SK-N-SH treated with all-trans-retinoic acid at 6 μM for 48 hours (cell line): ENCODE measurements around the gene HCN2.

ENCODE experiments used
- ATAC-seq: fragments of 200-7000 bp; cut with Tn5 transposase; 3 replicates; pipeline ENCODE4 v1.9.1; 2020; ENCODE audit warnings: mild to moderate bottlenecking, moderate library complexity
- BACH2 ChIP-seq: fragments of 250-450 bp; sonication (Bioruptor Pico); IDR thresholded peaks from 2 replicates; pipeline ENCODE4 v1.9.0; 2021; ENCODE audit warnings: mild to moderate bottlenecking, borderline replicate concordance
- CSDC2 ChIP-seq: fragments of 250-450 bp; sonication (Bioruptor Pico); IDR thresholded peaks from 2 replicates; pipeline ENCODE4 v1.5.0; 2020; ENCODE audit warnings: mild to moderate bottlenecking, moderate library complexity
- CSRNP3 ChIP-seq: fragments of 250-450 bp; sonication (Bioruptor Pico); IDR thresholded peaks from 2 replicates; pipeline ENCODE4 v1.5.1; 2021; ENCODE audit warnings: mild to moderate bottlenecking, moderate library complexity
- ESRRG ChIP-seq: fragments of 250-450 bp; sonication (Bioruptor Pico); IDR thresholded peaks from 2 replicates; pipeline ENCODE4 v1.6.1; 2021; ENCODE audit warnings: mild to moderate bottlenecking
- GLIS3 ChIP-seq: fragments of 250-450 bp; sonication (Bioruptor Pico); IDR thresholded peaks from 2 replicates; pipeline ENCODE4 v1.5.0; 2020; ENCODE audit warnings: mild to moderate bottlenecking, moderate library complexity
- ISL1 ChIP-seq: fragments of 250-450 bp; sonication (Bioruptor Pico); IDR thresholded peaks from 2 replicates; pipeline ENCODE4 v2.1.2; 2022; ENCODE audit warnings: mild to moderate bottlenecking, moderate library complexity
- PATZ1 ChIP-seq: fragments of 250-450 bp; sonication (Bioruptor Pico); IDR thresholded peaks from 2 replicates; pipeline ENCODE4 v1.8.0; 2020; ENCODE audit warnings: mild to moderate bottlenecking, moderate library complexity, borderline replicate concordance
- PPARA ChIP-seq: fragments of 250-450 bp; sonication (Bioruptor Pico); IDR thresholded peaks from 2 replicates; pipeline ENCODE4 v1.5.0; 2020; ENCODE audit warnings: mild to moderate bottlenecking, borderline replicate concordance
- RARB ChIP-seq: fragments of 250-450 bp; sonication (Bioruptor Pico); IDR thresholded peaks from 2 replicates; pipeline ENCODE4 v1.8.0; 2021; ENCODE audit warnings: mild to moderate bottlenecking, moderate library complexity
- TCF4 ChIP-seq: fragments of 250-450 bp; sonication (Bioruptor Pico); IDR thresholded peaks from 2 replicates; pipeline ENCODE4 v1.8.0; 2021; ENCODE audit warnings: mild to moderate bottlenecking, moderate library complexity, borderline replicate concordance
- TOX ChIP-seq: fragments of 250-450 bp; sonication (Bioruptor Pico); IDR thresholded peaks from 2 replicates; pipeline ENCODE4 v1.8.0; 2021; ENCODE audit warnings: mild to moderate bottlenecking, moderate library complexity, borderline replicate concordance
- TSHZ2 ChIP-seq: fragments of 250-450 bp; sonication (Bioruptor Pico); IDR thresholded peaks from 2 replicates; pipeline ENCODE4 v1.5.0; 2020; ENCODE audit warnings: mild to moderate bottlenecking, moderate library complexity
- ZC3H10 ChIP-seq: fragments of 250-450 bp; sonication (Bioruptor Pico); IDR thresholded peaks from 2 replicates; pipeline ENCODE4 v1.5.1; 2021; ENCODE audit warnings: mild to moderate bottlenecking, moderate library complexity
- ZFP3 ChIP-seq: fragments of 250-450 bp; sonication (Bioruptor Pico); IDR thresholded peaks from 2 replicates; pipeline ENCODE4 v1.5.0; 2020; ENCODE audit warnings: mild to moderate bottlenecking, moderate library complexity
- ZFP30 ChIP-seq: fragments of 450-650 bp; formaldehyde crosslinking; IDR thresholded peaks from 2 replicates; pipeline ENCODE4 v1.5.0; 2022; ENCODE audit warnings: mild to moderate bottlenecking, moderate library complexity
- ZNF565 ChIP-seq: fragments of 450-650 bp; formaldehyde crosslinking; conservative IDR thresholded peaks from 2 replicates; pipeline ENCODE4 v1.5.0; 2020; ENCODE audit warnings: low read depth, mild to moderate bottlenecking, moderate library complexity
- ZNF70 ChIP-seq: fragments of 450-650 bp; formaldehyde crosslinking; IDR thresholded peaks from 2 replicates; pipeline ENCODE4 v1.5.0; 2020; ENCODE audit warnings: mild to moderate bottlenecking, moderate library complexity
- ZNF8 ChIP-seq: fragments of 450-650 bp; formaldehyde crosslinking; IDR thresholded peaks from 2 replicates; pipeline ENCODE4 v1.5.0; 2020; ENCODE audit warnings: mild to moderate bottlenecking, moderate library complexity
- TF ChIP-seq, protein P1 (sequence below): fragments of 250-450 bp; sonication (Bioruptor Pico); IDR thresholded peaks from 2 replicates; pipeline ENCODE4 v1.5.1; 2020; ENCODE audit warnings: low read depth, mild to moderate bottlenecking, moderate library complexity
- TF ChIP-seq, protein P2 (sequence below): fragments of 250-450 bp; sonication (Bioruptor Pico); IDR thresholded peaks from 2 replicates; pipeline ENCODE4 v1.8.0; 2021; ENCODE audit warnings: low read depth, mild to moderate bottlenecking, moderate library complexity, borderline replicate concordance

The HCN2 gene

DNA sequence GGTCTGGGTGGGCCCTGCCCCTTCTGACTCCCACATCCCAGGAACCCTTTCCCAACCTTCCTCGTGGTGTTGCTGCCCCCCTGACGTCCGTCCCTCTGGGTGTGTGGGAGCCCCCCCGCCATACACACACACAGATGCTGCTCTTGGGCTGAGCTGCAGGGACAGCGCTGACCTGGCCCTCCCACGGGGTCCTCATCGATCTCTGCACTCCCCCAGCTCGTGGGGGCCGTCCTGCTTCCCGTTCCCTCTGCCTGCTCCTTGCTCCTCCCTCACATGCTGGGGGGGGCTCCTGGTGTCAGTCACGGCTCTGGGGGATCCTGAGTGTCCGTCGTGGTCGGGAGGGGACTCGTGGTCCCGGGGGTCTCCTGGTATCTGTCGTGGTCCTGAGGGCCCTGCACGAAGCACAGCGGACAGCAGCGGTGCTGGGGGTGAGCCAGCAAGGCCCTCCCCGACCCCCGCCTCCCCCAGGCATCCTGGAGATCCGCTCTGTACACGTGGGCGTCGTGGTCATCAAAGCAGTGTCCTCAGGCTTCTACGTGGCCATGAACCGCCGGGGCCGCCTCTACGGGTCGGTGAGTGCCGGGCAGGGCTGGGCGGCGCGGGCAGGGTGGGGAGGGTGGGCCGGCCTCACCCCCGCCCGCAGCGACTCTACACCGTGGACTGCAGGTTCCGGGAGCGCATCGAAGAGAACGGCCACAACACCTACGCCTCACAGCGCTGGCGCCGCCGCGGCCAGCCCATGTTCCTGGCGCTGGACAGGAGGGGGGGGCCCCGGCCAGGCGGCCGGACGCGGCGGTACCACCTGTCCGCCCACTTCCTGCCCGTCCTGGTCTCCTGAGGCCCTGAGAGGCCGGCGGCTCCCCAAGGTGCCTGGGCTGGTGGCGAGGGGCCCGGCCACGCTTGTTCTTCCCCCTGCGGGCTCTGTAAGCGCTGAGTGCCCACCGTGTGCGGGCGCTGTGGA, 53.4 kb downstream of the HCN2 start:
- no peak for ATAC-seq
- TF ChIP-seq TSHZ2 = no peak
- no peak for TF ChIP-seq ZC3H10 (CRISPR knock-in tag)
- no peak for TF ChIP-seq CSRNP3 (CRISPR knock-in tag)
- TF ChIP-seq ZNF8 (CRISPR knock-in tag) = no peak
- TF ChIP-seq, protein P1, sequence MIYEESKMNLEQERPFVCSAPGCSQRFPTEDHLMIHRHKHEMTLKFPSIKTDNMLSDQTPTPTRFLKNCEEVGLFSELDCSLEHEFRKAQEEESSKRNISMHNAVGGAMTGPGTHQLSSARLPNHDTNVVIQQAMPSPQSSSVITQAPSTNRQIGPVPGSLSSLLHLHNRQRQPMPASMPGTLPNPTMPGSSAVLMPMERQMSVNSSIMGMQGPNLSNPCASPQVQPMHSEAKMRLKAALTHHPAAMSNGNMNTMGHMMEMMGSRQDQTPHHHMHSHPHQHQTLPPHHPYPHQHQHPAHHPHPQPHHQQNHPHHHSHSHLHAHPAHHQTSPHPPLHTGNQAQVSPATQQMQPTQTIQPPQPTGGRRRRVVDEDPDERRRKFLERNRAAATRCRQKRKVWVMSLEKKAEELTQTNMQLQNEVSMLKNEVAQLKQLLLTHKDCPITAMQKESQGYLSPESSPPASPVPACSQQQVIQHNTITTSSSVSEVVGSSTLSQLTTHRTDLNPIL (CRISPR knock-in tag) = no peak
- no peak for TF ChIP-seq PPARA (CRISPR knock-in tag)
- no peak for TF ChIP-seq ZNF565 (CRISPR knock-in tag)
- TF ChIP-seq TCF4 (CRISPR knock-in tag) = no peak
- TF ChIP-seq, protein P2, sequence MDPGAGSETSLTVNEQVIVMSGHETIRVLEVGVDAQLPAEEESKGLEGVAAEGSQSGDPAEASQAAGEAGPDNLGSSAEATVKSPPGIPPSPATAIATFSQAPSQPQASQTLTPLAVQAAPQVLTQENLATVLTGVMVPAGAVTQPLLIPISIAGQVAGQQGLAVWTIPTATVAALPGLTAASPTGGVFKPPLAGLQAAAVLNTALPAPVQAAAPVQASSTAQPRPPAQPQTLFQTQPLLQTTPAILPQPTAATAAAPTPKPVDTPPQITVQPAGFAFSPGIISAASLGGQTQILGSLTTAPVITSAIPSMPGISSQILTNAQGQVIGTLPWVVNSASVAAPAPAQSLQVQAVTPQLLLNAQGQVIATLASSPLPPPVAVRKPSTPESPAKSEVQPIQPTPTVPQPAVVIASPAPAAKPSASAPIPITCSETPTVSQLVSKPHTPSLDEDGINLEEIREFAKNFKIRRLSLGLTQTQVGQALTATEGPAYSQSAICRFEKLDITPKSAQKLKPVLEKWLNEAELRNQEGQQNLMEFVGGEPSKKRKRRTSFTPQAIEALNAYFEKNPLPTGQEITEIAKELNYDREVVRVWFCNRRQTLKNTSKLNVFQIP (CRISPR knock-in tag) = no peak
- no peak for TF ChIP-seq TOX
- no peak for TF ChIP-seq ESRRG (CRISPR knock-in tag)
- TF ChIP-seq GLIS3 (CRISPR knock-in tag) = no peak
- no peak for TF ChIP-seq PATZ1 (CRISPR knock-in tag)
- no peak for TF ChIP-seq ZFP3 (CRISPR knock-in tag)

GRCh38 chr19:643736-644135, 54.1 kb downstream of the HCN2 start:
- no peak for ATAC-seq
- TF ChIP-seq GLIS3 (CRISPR knock-in tag) (no peak), ZNF70 (CRISPR knock-in tag) (no peak), RARB (CRISPR knock-in tag) (no peak)

DNA sequence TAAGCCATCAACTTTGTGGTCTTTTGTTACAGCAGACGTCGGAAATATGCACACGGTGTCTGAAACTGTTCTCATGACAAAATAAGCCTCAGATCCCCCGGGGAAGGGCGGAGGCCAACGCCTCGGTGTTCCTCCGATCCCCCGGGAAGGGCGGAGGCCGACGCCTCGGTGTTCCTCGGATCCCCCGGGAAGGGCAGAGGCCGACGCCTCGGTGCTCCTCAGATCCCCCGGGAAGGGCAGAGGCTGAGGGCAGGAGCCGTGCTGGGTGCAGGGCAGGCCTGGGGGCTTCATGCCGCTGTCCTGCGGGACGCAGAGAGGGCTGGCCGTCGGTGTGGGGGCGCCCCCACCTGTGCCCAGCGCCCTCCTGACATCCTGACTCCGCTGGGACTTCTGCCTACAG, 54.7 kb downstream of the HCN2 start:
- no peak for TF ChIP-seq ZNF565 (CRISPR knock-in tag)
- TF ChIP-seq BACH2 (CRISPR knock-in tag) = no peak
- no peak for ATAC-seq

DNA sequence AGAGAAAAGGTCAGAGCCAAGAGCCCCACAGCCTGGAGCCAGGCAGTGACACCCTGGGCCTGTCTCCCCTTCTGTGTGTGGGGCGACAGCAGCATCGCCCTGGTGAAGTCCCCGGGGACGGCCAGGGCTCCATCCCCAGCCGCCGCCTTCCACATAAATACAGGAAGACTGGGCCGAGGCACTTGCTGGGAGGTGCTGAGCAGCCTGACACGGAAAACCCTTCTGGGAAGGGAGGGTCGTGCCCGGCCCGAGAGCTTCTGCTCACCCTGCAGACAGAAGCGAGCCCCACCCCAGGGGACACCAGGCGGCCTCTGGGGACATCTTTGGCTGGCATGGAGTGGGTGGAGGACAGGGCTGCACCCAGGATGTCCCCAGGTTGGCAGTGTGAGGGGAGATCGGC, 55.1 kb downstream of the HCN2 start:
- ATAC-seq = no peak
- TF ChIP-seq CSDC2 (CRISPR knock-in tag) = no peak
- no peak for TF ChIP-seq ZNF70 (CRISPR knock-in tag)
- TF ChIP-seq ZFP30 (CRISPR knock-in tag) = no peak
- TF ChIP-seq TOX = no peak
- no peak for TF ChIP-seq ZC3H10 (CRISPR knock-in tag)
- TF ChIP-seq TCF4 (CRISPR knock-in tag) = no peak
- no peak for TF ChIP-seq ISL1
